Upper lobe of left lung (tissue), 4 donors: Measurements from ENCODE around the gene MCF2L2.

Experiments used
- EP300 ChIP-seq, 4 donors: sonication (generic); formaldehyde crosslinking; IDR thresholded peaks; one replicate each; pipeline ENCODE4 v1.5.1; 2017; ENCODE audit warnings: antibody characterized with exemption in 4 of 4, control low read depth in 2 of 4
- POLR2A ChIP-seq, 4 donors: fragments of 450-650 bp; IDR thresholded peaks; one replicate each; pipeline ENCODE4 v1.5.1; 2016 to 2017; ENCODE audit warnings: antibody characterized with exemption in 4 of 4, mild to moderate bottlenecking in 2 of 4
- POLR2AphosphoS5 ChIP-seq, 2 donors: sonication (generic); formaldehyde crosslinking; IDR thresholded peaks; one replicate each; pipeline ENCODE4 v1.5.1; 2017; ENCODE audit warnings: antibody characterized with exemption in 2 of 2
- TF ChIP-seq, protein P1 (sequence below), 6 experiments: fragments of 450-650 bp in 4 of 6; fragments of 200-600 bp in 2 of 6; sonication (generic) in 2 of 6; IDR thresholded peaks; one replicate each; pipeline ENCODE4 v1.5.1; 2016 to 2019; ENCODE audit warnings: antibody characterized with exemption in 6 of 6

GRCh38 chr3:183410759-183411158 lies 17.7 kb downstream of the MCF2L2 start:
- TF ChIP-seq, protein P1, sequence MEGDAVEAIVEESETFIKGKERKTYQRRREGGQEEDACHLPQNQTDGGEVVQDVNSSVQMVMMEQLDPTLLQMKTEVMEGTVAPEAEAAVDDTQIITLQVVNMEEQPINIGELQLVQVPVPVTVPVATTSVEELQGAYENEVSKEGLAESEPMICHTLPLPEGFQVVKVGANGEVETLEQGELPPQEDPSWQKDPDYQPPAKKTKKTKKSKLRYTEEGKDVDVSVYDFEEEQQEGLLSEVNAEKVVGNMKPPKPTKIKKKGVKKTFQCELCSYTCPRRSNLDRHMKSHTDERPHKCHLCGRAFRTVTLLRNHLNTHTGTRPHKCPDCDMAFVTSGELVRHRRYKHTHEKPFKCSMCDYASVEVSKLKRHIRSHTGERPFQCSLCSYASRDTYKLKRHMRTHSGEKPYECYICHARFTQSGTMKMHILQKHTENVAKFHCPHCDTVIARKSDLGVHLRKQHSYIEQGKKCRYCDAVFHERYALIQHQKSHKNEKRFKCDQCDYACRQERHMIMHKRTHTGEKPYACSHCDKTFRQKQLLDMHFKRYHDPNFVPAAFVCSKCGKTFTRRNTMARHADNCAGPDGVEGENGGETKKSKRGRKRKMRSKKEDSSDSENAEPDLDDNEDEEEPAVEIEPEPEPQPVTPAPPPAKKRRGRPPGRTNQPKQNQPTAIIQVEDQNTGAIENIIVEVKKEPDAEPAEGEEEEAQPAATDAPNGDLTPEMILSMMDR (IDR thresholded peaks at IDR 0.05): no peak
- TF ChIP-seq POLR2AphosphoS5 (IDR thresholded peaks at IDR 0.05) (no peak), POLR2A (IDR thresholded peaks at IDR 0.05) (no peak), EP300 (IDR thresholded peaks at IDR 0.05) (no peak)
